HepG2 (cell line): ENCODE measurements around the gene GSTT2. TPM values are rescaled to one million over a fixed set of nuclear protein-coding genes. Genes with fewer than 3 reads are reported as not detected.
A peak's percentile ranks its signal among the peaks of the same experiment; 100 is the strongest.

Source experiments
- BCL6 ChIP-seq: IDR thresholded peaks from 2 replicates; pipeline ENCODE4 v1.6.1; 2016; ENCODE audit warnings: missing genetic modification reagents, missing compliant biosample characterization
- CEBPZ ChIP-seq: IDR thresholded peaks from 2 replicates; pipeline ENCODE4 v1.6.1; 2012; ENCODE audit warnings: low read length, improper control_type of control experiment
- CHCHD3 ChIP-seq: sonication (generic); formaldehyde crosslinking; IDR thresholded peaks from 2 replicates; pipeline ENCODE4 v1.8.0; 2022; ENCODE audit warnings: mild to moderate bottlenecking, missing genetic modification reagents, moderate library complexity
- E2F2 ChIP-seq: sonication (generic); formaldehyde crosslinking; IDR thresholded peaks from 2 replicates; pipeline ENCODE4 v1.4.0; 2020; ENCODE audit warnings: missing genetic modification reagents, borderline replicate concordance
- HDAC2 ChIP-seq: sonication (generic); formaldehyde crosslinking; IDR thresholded peaks from 2 replicates; pipeline ENCODE4 v1.4.0; 2020; ENCODE audit warnings: missing genetic modification reagents
- HMGXB4 ChIP-seq, 2 experiments: sonication (generic) in 1 of 2; formaldehyde crosslinking in 1 of 2; IDR thresholded peaks; 2 replicates each; pipeline versions ENCODE4 v1.4.0 to v1.6.1; 2018 to 2020; ENCODE audit warnings: missing genetic modification reagents in 2 of 2, borderline replicate concordance in 1 of 2, low read depth in 1 of 2, mild to moderate bottlenecking in 1 of 2, missing biosample characterization in 1 of 2
- HNRNPUL1 ChIP-seq: fragments of 200-400 bp; formaldehyde crosslinking; IDR thresholded peaks from 2 replicates; pipeline ENCODE4 v1.6.1; 2017; ENCODE audit warnings: low read depth, mild to moderate bottlenecking, low read length, moderate library complexity
- IRF1 ChIP-seq: sonication (generic); formaldehyde crosslinking; IDR thresholded peaks from 2 replicates; pipeline ENCODE4 v1.4.0; 2020; ENCODE audit warnings: low read depth, mild to moderate bottlenecking, missing genetic modification reagents
- ISL2 ChIP-seq: sonication (generic); formaldehyde crosslinking; IDR thresholded peaks from 2 replicates; pipeline ENCODE4 v1.5.0; 2020; ENCODE audit warnings: missing genetic modification reagents
- LCORL ChIP-seq, 2 experiments: fragments of 450-650 bp in 1 of 2; sonication (generic) in 1 of 2; formaldehyde crosslinking in 1 of 2; IDR thresholded peaks; 2 replicates each; pipeline versions ENCODE4 v1.5.0 to v1.6.1; 2017 to 2020; ENCODE audit warnings: antibody characterized with exemption in 1 of 2, missing genetic modification reagents in 1 of 2
- NFATC3 ChIP-seq: sonication (generic); formaldehyde crosslinking; IDR thresholded peaks from 2 replicates; pipeline ENCODE4 v1.5.1; 2020; ENCODE audit warnings: mild to moderate bottlenecking, missing genetic modification reagents
- PHF21A ChIP-seq: sonication (generic); formaldehyde crosslinking; IDR thresholded peaks from 2 replicates; pipeline ENCODE4 v1.5.0; 2020; ENCODE audit warnings: mild to moderate bottlenecking, missing genetic modification reagents
- SNAI1 ChIP-seq: sonication (generic); formaldehyde crosslinking; IDR thresholded peaks from 2 replicates; pipeline ENCODE4 v1.5.0; 2020; ENCODE audit warnings: mild to moderate bottlenecking, missing genetic modification reagents, borderline replicate concordance
- ZBTB46 ChIP-seq: sonication (generic); formaldehyde crosslinking; IDR thresholded peaks from 2 replicates; pipeline ENCODE4 v1.4.0; 2020; ENCODE audit warnings: mild to moderate bottlenecking, missing genetic modification reagents, borderline replicate concordance
- ZNF12 ChIP-seq: sonication (generic); formaldehyde crosslinking; IDR thresholded peaks from 2 replicates; pipeline ENCODE4 v1.5.0; 2020; ENCODE audit warnings: missing genetic modification reagents
- ZNF460 ChIP-seq: sonication (generic); formaldehyde crosslinking; IDR thresholded peaks from 2 replicates; pipeline ENCODE4 v1.5.1; 2020; ENCODE audit warnings: missing genetic modification reagents, mild to moderate bottlenecking, borderline replicate concordance
- polyA plus RNA-seq, 8 experiments: library from polyadenylated mRNA; depleted of rRNA in 3 of 8; stranded (reverse) in 7 of 8; unstranded in 1 of 8; fragments of >200 nt; fragmentation: Illumina TruSeq in 4 of 8; extraction: Trizol in 4 of 8; gene quantifications; 2 replicates each; pipeline versions ENCODE4 v1.2.1 to v1.2.3, GENCODE V29; 2011 to 2016; ENCODE audit warnings: low read depth in 4 of 8, missing spikeins in 1 of 8, mixed read lengths in 1 of 8; ENCODE audit not compliant: insufficient read depth in 1 of 8
- total RNA-seq, 5 experiments: library from RNA; depleted of rRNA; stranded (reverse); fragments of >200 nt; fragmentation: Illumina TruSeq; extraction: Trizol; gene quantifications; 2 replicates each; pipeline ENCODE4 v1.2.3, GENCODE V29; 2016; ENCODE audit warnings: low read depth in 1 of 5
- TF ChIP-seq, protein P1 (sequence below): sonication (generic); formaldehyde crosslinking; IDR thresholded peaks from 2 replicates; pipeline ENCODE4 v1.4.0; 2020; ENCODE audit warnings: missing genetic modification reagents, low read depth, mild to moderate bottlenecking, borderline replicate concordance

Gene GSTT2
- total and polyA plus RNA-seq, 2 of the 13 experiments (the other 11 are each of a cell fraction or from before 2014, with no cell fraction given): not detected

DNA sequence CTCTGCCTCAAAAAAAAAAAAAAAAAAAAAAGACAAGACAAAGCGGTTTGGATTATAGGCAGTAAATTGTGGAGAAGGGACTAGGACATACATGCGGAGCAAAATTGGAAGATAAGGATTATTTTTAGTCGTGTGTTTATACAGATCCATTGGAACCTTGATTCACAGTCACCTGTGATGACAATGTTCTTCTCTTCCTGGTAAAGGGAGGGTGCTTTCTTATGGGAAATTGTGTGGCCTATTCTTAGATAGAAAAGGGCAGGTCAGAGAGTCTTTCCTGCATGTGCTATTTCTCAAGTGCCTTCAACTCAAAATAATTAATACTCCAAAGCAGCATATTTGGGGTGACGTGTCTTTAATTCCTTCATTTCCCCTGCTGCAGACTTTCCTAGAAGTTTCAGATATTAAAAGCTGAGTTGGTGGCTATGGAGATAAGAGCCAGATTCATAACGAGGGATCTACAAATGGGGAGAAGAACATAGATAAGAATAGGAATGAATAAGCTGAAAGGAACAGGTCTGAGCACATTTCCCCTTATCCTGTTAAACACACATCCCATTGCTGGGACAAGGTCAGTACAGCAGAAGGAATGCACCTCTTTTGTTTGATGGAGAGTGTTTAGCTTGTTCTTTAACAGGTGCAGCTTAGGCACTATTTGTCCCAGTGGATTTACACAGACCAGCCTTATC is 41.5 kb upstream of the GSTT2 start (continued):
- no peak for TF ChIP-seq ZBTB46
- no peak for TF ChIP-seq CHCHD3 (CRISPR knock-in tag)
- TF ChIP-seq, protein P1, sequence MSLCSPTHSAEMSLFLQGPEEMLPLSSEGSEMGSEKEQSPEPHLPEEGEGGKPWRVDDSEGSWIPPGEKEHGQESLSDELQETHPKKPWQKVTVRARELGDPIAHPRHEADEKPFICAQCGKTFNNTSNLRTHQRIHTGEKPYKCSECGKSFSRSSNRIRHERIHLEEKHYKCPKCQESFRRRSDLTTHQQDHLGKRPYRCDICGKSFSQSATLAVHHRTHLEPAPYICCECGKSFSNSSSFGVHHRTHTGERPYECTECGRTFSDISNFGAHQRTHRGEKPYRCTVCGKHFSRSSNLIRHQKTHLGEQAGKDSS (CRISPR knock-in tag): 0 out of 2 replicates have a peak, but pooled peaks have one; percentile 42
- no peak for TF ChIP-seq NFATC3 (CRISPR knock-in tag)
- no peak for TF ChIP-seq SNAI1 (CRISPR knock-in tag)
- peak; percentile 84; the same call in 1 of the 2 replicates for TF ChIP-seq PHF21A (CRISPR knock-in tag)
- no peak for TF ChIP-seq E2F2 (CRISPR knock-in tag)
- TF ChIP-seq IRF1 (CRISPR knock-in tag): no peak
- no peak for TF ChIP-seq ZNF460
- 0 out of 2 replicates have a peak, but pooled peaks have one; percentile 50 for TF ChIP-seq ZNF12 (CRISPR knock-in tag)
- TF ChIP-seq HDAC2 (CRISPR knock-in tag): peak; percentile 61; the same call in 1 of the 2 replicates
- no peak for TF ChIP-seq LCORL (IDR thresholded peaks at IDR 0.05)
- peak; percentile 56 for TF ChIP-seq LCORL (CRISPR knock-in tag; IDR thresholded peaks at IDR 0.05)
- no peak for TF ChIP-seq HMGXB4 (CRISPR knock-in tag; IDR thresholded peaks at IDR 0.05; ENCODE audit: borderline replicate concordance in 1 of 2, low read depth in 1 of 2)
- TF ChIP-seq CEBPZ: no peak
- peak; percentile 54; the same call in 1 of the 2 replicates for TF ChIP-seq BCL6
- peak; percentile 49; the same call in 1 of the 2 replicates for TF ChIP-seq ISL2 (CRISPR knock-in tag)
- TF ChIP-seq HNRNPUL1: no peak
